ENCODE results near the gene KRT8. TPM values are rescaled to one million over a fixed set of nuclear protein-coding genes. Genes with fewer than 3 reads are reported as not detected.
"Not testable (repeated sequence)": the region's sequence is repeated elsewhere in the genome, so short reads cannot be mapped to it uniquely, and the experiment has no call there.

Gene KRT8
- total RNA-seq, 1 donor from 2014 or later, result 1,341 TPM

DNA sequence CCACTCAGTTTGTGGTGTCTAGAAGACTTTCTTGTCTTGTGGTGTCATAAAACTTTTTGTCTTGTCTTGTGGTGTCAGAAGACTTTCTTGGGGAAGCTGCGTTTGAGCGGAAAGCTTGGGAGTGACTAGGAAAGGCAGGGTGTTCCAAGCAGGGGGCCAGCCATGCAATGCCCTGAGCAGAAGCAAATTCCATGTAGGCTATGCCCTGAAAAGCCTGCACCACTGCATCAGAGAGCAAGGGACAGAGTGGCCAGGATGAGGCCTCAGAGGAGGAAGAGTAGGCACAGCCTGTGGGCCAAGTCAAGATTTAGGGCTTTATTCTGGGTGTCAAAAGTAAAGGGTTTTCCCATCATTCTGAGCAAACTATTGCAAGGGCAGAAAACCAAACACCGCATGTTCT is 14.5 kb downstream of the KRT8 start:
- Histone ChIP-seq H3K27me3 (ENCODE audit: control insufficient read depth, insufficient read depth, low read length) (no peaks in the 10 kb centered on the region), H3K36me3 (ENCODE audit: control insufficient read depth, insufficient read depth, low read length) (no peaks in the 10 kb centered on the region), H3K4me3 (ENCODE audit: low read depth, low read length) (no peak overlapping the region)
- TF ChIP-seq, protein P1, sequence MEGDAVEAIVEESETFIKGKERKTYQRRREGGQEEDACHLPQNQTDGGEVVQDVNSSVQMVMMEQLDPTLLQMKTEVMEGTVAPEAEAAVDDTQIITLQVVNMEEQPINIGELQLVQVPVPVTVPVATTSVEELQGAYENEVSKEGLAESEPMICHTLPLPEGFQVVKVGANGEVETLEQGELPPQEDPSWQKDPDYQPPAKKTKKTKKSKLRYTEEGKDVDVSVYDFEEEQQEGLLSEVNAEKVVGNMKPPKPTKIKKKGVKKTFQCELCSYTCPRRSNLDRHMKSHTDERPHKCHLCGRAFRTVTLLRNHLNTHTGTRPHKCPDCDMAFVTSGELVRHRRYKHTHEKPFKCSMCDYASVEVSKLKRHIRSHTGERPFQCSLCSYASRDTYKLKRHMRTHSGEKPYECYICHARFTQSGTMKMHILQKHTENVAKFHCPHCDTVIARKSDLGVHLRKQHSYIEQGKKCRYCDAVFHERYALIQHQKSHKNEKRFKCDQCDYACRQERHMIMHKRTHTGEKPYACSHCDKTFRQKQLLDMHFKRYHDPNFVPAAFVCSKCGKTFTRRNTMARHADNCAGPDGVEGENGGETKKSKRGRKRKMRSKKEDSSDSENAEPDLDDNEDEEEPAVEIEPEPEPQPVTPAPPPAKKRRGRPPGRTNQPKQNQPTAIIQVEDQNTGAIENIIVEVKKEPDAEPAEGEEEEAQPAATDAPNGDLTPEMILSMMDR (IDR thresholded peaks at IDR 0.05; ENCODE audit: insufficient read depth, low read length, poor library complexity, severe bottlenecking), result no peak
- no peak for DNase-seq (ENCODE audit: low read depth)

DNA sequence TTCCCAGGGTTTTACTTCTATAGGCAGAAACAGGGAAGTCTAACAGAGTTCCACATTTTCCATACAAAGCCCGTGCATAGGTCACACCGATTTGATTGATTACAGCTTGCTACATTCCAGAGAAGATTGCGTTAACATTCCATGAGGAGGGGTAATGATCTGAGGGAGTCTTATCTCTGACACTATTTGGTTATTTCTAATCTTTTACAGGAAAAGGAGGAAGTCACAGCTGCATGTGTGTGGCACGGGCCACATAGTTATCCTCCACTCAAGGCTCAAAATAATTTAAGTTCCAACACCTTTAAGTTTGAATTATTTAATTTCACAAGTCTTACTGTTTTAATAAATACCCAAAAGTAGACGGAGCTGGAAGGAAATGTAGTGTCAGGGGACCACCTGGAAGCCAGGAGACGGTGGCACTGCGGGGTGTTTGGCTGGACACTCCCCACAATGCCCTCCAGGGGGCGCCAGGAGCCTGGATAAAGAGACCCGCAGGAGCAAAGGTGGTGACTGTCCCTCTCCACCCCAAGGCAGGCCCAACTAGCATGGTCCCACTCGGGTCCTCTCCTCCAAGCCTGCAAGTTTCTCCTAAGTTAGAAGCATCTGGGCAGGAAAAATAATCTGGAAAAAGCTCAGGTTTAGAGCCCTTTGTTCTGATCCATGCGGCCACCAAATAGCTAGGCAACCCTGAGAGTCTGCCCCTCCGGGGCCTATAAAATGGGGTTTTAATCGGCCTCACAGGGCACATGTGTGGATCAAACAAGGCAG is 20.2 kb downstream of the KRT8 start:
- Histone ChIP-seq H3K36me3 (ENCODE audit: control insufficient read depth, insufficient read depth, low read length) (no peaks in the 10 kb centered on the region), H3K27me3 (ENCODE audit: control insufficient read depth, insufficient read depth, low read length) (no peaks in the 10 kb centered on the region)
- TF ChIP-seq, protein P1 (IDR thresholded peaks at IDR 0.05; ENCODE audit: insufficient read depth, low read length, poor library complexity, severe bottlenecking), result peak; percentile 90

DNA sequence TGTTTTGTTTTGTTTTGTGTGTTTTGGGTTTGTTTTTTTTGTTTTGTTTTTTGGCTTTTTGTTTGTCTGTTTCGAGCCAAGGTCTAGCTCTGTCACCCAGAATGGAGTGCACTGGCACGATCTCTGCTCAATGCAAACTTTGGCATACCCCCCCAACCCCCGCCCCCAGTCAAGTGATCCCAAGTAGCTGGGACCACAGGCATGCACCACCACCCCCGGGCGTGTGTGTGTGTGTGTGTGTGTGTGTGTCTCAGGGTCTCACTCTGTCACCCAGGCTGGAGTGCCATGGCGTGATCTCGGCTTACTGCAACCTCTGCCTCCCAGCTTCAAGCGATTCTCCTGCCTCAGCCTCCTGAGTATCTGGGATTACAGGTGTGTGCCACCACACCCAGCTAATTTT is 24.4 kb downstream of the KRT8 start:
- not testable (repeated sequence) for H3K4me3 ChIP-seq (ENCODE audit: low read depth, low read length); DNase-seq (ENCODE audit: low read depth); H3K36me3 ChIP-seq (ENCODE audit: control insufficient read depth, insufficient read depth, low read length); H3K27me3 ChIP-seq (ENCODE audit: control insufficient read depth, insufficient read depth, low read length)

More for the DNA sequence above, 20.2 kb downstream of the KRT8 start:
- DNase-seq (ENCODE audit: low read depth), result no peak
- H3K4me3 ChIP-seq (ENCODE audit: low read depth, low read length), result no peak overlapping the region

DNA sequence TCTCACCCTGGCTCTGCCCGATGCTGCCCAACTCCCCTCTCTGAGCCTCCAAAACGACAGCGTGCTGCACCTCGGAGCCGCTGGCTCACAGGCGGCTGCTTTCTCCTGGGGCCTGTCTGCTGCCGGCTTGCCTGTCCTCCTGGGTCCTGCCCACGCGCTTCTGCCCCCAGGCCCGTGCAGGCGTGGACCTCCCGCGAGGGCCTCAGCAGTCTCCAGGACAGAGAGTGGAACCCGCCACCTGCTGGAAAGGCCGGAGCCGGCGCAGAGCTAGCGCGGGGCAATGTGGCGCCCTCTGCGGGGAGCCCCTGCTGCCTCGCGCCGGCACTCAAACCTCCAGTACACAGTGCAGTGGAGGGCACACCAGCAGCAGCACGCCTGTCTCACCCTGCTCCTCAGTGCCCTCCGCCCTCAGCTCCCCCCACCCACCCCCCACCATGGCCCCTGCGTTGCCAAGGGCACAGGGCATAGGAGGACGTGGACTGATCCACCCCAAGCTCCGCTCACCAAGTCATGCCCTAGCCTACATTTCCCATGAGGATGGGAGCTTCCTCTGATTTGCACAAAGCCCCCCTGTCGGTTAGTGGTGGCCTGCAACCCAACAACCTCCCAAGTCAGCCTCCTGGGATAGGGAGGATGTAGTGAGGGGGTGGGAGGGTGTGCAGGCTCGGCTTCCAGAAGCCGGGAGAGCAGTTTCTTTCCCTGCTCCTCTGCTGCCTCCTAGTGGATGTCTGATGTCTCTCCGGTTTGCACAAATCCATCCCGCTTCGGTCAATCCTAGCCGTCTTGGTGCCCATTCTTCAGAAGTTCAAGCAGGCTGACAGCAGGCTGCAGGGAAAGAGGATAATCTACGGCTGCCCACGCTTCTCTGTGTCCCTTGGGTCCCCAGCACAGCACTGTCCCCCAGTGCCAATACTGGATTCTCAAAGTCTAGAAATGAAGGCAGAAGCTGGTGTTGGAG is 25.2 kb downstream of the KRT8 start:
- DNase-seq (ENCODE audit: low read depth), result peak; percentile 69
- Histone ChIP-seq H3K36me3 (ENCODE audit: control insufficient read depth, insufficient read depth, low read length) (no peaks in the 10 kb centered on the region), H3K27me3 (ENCODE audit: control insufficient read depth, insufficient read depth, low read length) (no peaks in the 10 kb centered on the region), H3K4me3 (ENCODE audit: low read depth, low read length) (no peak overlapping the region)
- TF ChIP-seq, protein P1 (IDR thresholded peaks at IDR 0.05; ENCODE audit: insufficient read depth, low read length, poor library complexity, severe bottlenecking), result peak; percentile 98

DNA sequence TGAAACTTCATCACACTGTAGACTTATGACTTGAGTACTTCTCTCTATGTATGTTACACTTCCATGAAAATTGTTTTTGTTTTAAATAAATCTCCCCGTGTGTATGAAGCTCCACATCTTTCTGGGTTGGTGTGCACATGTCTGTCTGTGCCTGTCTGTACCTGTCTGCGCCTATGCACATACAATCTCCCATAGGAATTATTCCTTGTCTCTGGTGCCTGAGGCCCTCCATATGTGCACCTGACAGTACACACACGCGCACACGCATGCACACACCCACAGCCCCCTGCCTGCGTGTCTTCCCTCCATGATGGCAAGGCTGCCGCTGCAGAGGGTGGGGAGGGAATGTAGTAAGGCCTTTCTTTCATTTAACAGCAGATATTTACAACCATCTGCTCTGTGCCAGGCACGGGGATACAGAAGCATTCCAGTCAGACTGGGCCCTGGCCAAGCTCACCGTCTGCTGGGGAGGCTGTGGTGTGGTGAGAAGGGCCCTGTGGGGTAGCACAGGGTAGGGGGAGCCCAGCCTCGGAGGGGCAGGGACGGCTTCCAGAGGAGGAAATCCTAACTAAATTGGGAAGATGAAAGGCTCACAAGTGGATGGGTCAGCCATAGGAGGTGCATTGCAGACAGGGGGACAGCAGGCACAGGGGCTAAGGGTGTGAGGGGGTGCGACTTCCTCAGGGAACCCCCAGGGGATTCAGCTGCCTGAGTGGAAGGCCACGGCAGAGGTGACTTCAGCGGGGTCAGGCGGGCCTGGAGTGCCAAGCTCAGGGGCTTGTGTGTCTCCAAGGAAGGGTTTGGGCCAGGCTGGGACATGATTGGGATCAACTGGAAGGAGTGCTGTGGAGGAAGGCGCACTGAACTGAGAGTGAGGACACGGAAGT is 26.1 kb downstream of the KRT8 start:
- no peak overlapping the region for H3K4me3 ChIP-seq (ENCODE audit: low read depth, low read length)
- DNase-seq (ENCODE audit: low read depth), result no peak
- TF ChIP-seq, protein P1 (IDR thresholded peaks at IDR 0.05; ENCODE audit: insufficient read depth, low read length, poor library complexity, severe bottlenecking), result no peak
- H3K27me3 ChIP-seq (ENCODE audit: control insufficient read depth, insufficient read depth, low read length), result no peaks in the 10 kb centered on the region
- no peaks in the 10 kb centered on the region for H3K36me3 ChIP-seq (ENCODE audit: control insufficient read depth, insufficient read depth, low read length)

All from kidney epithelial cell (primary cell).